IPS-NIHi11 (cell line): ENCODE measurements around the gene PKP1.

Experiments
- DNase-seq: peaks from one replicate; pipeline ENCODE4 v3.0.0; 2012; ENCODE audit warnings: mixed read lengths, low spot score

PKP1 gene

GRCh38 chr1:201371276-201371675, 88.0 kb downstream of the PKP1 start:
- no peak for DNase-seq

GRCh38 chr1:201371792-201372191, 88.5 kb downstream of the PKP1 start:
- DNase-seq: no peak

- no peak for DNase-seq
Measured at GRCh38 chr1:201374364-201374763, 91.1 kb downstream of the PKP1 start.

GRCh38 chr1:201375169-201375568, 91.9 kb downstream of the PKP1 start:
- no peak for DNase-seq

GRCh38 chr1:201376107-201376463, 92.8 kb downstream of the PKP1 start:
- DNase-seq: no peak

GRCh38 chr1:201376464-201377374, 93.4 kb downstream of the PKP1 start:
- DNase-seq: peak; percentile 91

- no peak for DNase-seq
Measured at GRCh38 chr1:201377611-201378092, 94.3 kb downstream of the PKP1 start, which contains the start of gene TNNT2. TNNT2 (minus strand) TSS chr1:201377680; CDS start chr1:201373254, 4,426 bp downstream.

- DNase-seq: no peak
Measured at GRCh38 chr1:201378804-201379203, 95.5 kb downstream of the PKP1 start.

- DNase-seq: no peak
Measured at GRCh38 chr1:201379733-201380242, 96.5 kb downstream of the PKP1 start.

GRCh38 chr1:201381130-201381529, 97.8 kb downstream of the PKP1 start:
- no peak for DNase-seq
